A549 (cell line): ENCODE results near the gene GNPTG. TPM values are rescaled to one million over a fixed set of nuclear protein-coding genes. Genes with fewer than 3 reads are reported as not detected.

Experiments
- ATAC-seq, 2 experiments: fragments of 200-7000 bp in 1 of 2; fragments of >200 bp in 1 of 2; cut with Nextera tagmentation in 1 of 2; cut with Tn5 transposase in 1 of 2; 3 replicates each; pipeline versions ENCODE4 v1.8.0 to v1.9.1; 2018 to 2020; ENCODE audit warnings: mild to moderate bottlenecking in 1 of 2, moderate library complexity in 1 of 2
- CTCF ChIA-PET: fragments of 300-600 bp; sonication (Branson Sonifier 250); formaldehyde crosslinking; extraction: SDS; loops from one replicate; lab custom pipeline; 2021; ENCODE audit warnings: antibody characterized with exemption, inconsistent platforms; lab: Yijun Ruan, JAX
- POLR2A ChIA-PET: fragments of 350-600 bp; formaldehyde crosslinking; extraction: SDS; loops from one replicate; lab custom pipeline; 2021; ENCODE audit warnings: antibody characterized with exemption, inconsistent platforms; lab: Yijun Ruan, JAX
- DNase-seq, 2 experiments: peaks; one replicate each; pipeline versions ENCODE4 v3.0.0 to v3.0.0-alpha.2; 2011 to 2016; ENCODE audit warnings: low read depth in 1 of 2, low spot score in 1 of 2
- FAIRE-seq: peaks from 2 replicates; lab custom pipeline; 2011; peaks lifted over from hg19 to GRCh38; lab: Jason Lieb, UNC
- H3K27ac ChIP-seq, 2 experiments: fragments of >200 bp; sonication (Bioruptor Twin); formaldehyde crosslinking; 3 replicates each; pipeline ENCODE4 v1.5.1; 2016 to 2017
- H3K4me1 ChIP-seq: fragments of >200 bp; sonication (Bioruptor Twin); formaldehyde crosslinking; 3 replicates; pipeline ENCODE4 v1.6.1; 2016
- H3K4me2 ChIP-seq: fragments of >200 bp; sonication (Bioruptor Twin); formaldehyde crosslinking; 3 replicates; pipeline ENCODE4 v1.6.1; 2016
- H3K4me3 ChIP-seq: fragments of >200 bp; sonication (Bioruptor Twin); formaldehyde crosslinking; 3 replicates; pipeline ENCODE4 v1.5.1; 2016
- H3K9me3 ChIP-seq: fragments of >200 bp; sonication (Bioruptor Twin); formaldehyde crosslinking; 3 replicates; pipeline ENCODE4 v1.6.1; 2016
- BCL3 ChIP-seq: fragments of >200 bp; sonication (Bioruptor Twin); formaldehyde crosslinking; IDR thresholded peaks from 3 replicates; pipeline ENCODE4 v1.6.1; 2016
- CEBPB ChIP-seq, 2 experiments: fragments of >200 bp in 1 of 2; sonication (Bioruptor Twin) in 1 of 2; formaldehyde crosslinking in 1 of 2; IDR thresholded peaks; 2 replicates each; pipeline ENCODE4 v1.6.1; 2012 to 2016
- CHD2 ChIP-seq: fragments of 150-350 bp; IDR thresholded peaks from 2 replicates; pipeline ENCODE4 v1.6.1; 2014; ENCODE audit warnings: low read length; ENCODE audit not compliant: partially characterized antibody
- CTCF ChIP-seq: fragments of >200 bp; sonication (Bioruptor Twin); formaldehyde crosslinking; IDR thresholded peaks from 3 replicates; pipeline ENCODE4 v1.5.1; 2016
- JUN ChIP-seq, 2 experiments: fragments of >200 bp; sonication (Bioruptor Twin); formaldehyde crosslinking; IDR thresholded peaks; 2 replicates in 1 of 2; 3 replicates in 1 of 2; pipeline ENCODE4 v1.6.1; 2016 to 2017
- MYC ChIP-seq: IDR thresholded peaks from 2 replicates; pipeline ENCODE4 v1.6.1; 2012; ENCODE audit warnings: mild to moderate bottlenecking, inconsistent platforms, low read length, improper control_type of control experiment, borderline replicate concordance
- NR3C1 ChIP-seq: fragments of >200 bp; sonication (Bioruptor Twin); formaldehyde crosslinking; IDR thresholded peaks from 3 replicates; pipeline ENCODE4 v1.6.1; 2017
- PBX3 ChIP-seq: IDR thresholded peaks from 2 replicates; pipeline ENCODE4 v1.6.1; 2012
- RAD21 ChIP-seq, 2 experiments: fragments of >200 bp in 1 of 2; sonication (Bioruptor Twin) in 1 of 2; formaldehyde crosslinking in 1 of 2; IDR thresholded peaks in 1 of 2; conservative IDR thresholded peaks in 1 of 2; 2 replicates in 1 of 2; 3 replicates in 1 of 2; pipeline ENCODE4 v1.6.1; 2012 to 2018; ENCODE audit warnings: inconsistent platforms in 1 of 2
- RARB ChIP-seq: fragments of 250-450 bp; sonication (Bioruptor Pico); IDR thresholded peaks from 2 replicates; pipeline ENCODE4 v1.8.0; 2021; ENCODE audit warnings: mild to moderate bottlenecking, moderate library complexity
- RCOR1 ChIP-seq: fragments of 150-350 bp; IDR thresholded peaks from 2 replicates; pipeline ENCODE4 v1.6.1; 2014; ENCODE audit warnings: antibody characterized with exemption, low read length, low read depth
- RNF2 ChIP-seq: fragments of 200-600 bp; sonication (generic); IDR thresholded peaks from 2 replicates; pipeline ENCODE4 v1.6.1; 2016; ENCODE audit warnings: low read depth, mild to moderate bottlenecking, antibody characterized with exemption, moderate library complexity, borderline replicate concordance
- SMC3 ChIP-seq: fragments of >200 bp; sonication (Bioruptor Twin); formaldehyde crosslinking; IDR thresholded peaks from 3 replicates; pipeline ENCODE4 v1.6.1; 2018; ENCODE audit warnings: inconsistent platforms
- USF2 ChIP-seq: fragments of 450-650 bp; IDR thresholded peaks from 2 replicates; pipeline ENCODE4 v1.6.1; 2014; ENCODE audit warnings: antibody characterized with exemption
- ZNF302 ChIP-seq: fragments of 250-450 bp; sonication (Bioruptor Pico); IDR thresholded peaks from 2 replicates; pipeline ENCODE4 v1.9.0; 2021; ENCODE audit warnings: inconsistent platforms, mild to moderate bottlenecking, moderate library complexity
- WGBS: methylation state at CpG from one replicate; pipeline ENCODE4 v1.1.6; 2017; ENCODE audit errors: missing lambda C conversion rate; 5-methylcytosine and 5-hydroxymethylcytosine counted together
- polyA plus RNA-seq, 4 experiments: library from polyadenylated mRNA; depleted of rRNA in 3 of 4; stranded (reverse); fragments of >200 nt; fragmentation: RNase III in 1 of 4; extraction: RNeasy Plus Mini Kit Qiagen cat#74134 plus additional on column Dnase treatment in 1 of 4; gene quantifications; 2 replicates in 3 of 4; 3 replicates in 1 of 4; pipeline ENCODE4 v1.2.3, GENCODE V29; 2011 to 2017
- TF ChIP-seq, protein P1 (sequence below): fragments of 150-350 bp; IDR thresholded peaks from 2 replicates; pipeline ENCODE4 v1.6.1; 2014; ENCODE audit warnings: low read depth, mild to moderate bottlenecking, low read length

GNPTG gene
- polyA plus RNA-seq, 2 of the 4 experiments (the other 2 are of a cell fraction) = 23.4 to 24.2 TPM

- CTCF ChIA-PET = interaction anchor here (0.7 to 9.4 kb wide), 9 partner anchors 10 to 56 kb away, joined by 3 to 78 read pairs (median 5); no protein-coding TSS in a partner anchor
- FAIRE-seq (no peak), DNase-seq (peak in 1 of 2 experiments; percentile 42)
- POLR2A ChIA-PET = no interaction called here
- H3K9me3 ChIP-seq = no peaks in the 10 kb centered on the region
- TF ChIP-seq CHD2 (no peak), CTCF (peak; percentile 29; the same call in 2 of the 3 replicates), NR3C1 (no peak), RCOR1 (no peak), RAD21 (conservative IDR thresholded peaks at IDR 0.05 in 1 of 2, IDR thresholded peaks at IDR 0.05 in 1 of 2) (peak in 1 of 2 experiments; percentile 32; a peak in 1 of 5 replicates), JUN (IDR thresholded peaks at IDR 0.05) (peak in 1 of 2 experiments; percentile 29; a peak in 1 of 5 replicates), MYC (no peak), BCL3 (0 out of 3 replicates have a peak, but pooled peaks have one; percentile 25), USF2 (no peak)
- TF ChIP-seq, all 56 proteins: peak for 4
- Histone ChIP-seq H3K4me3 (no peak overlapping the region), H3K4me1 (peaks cover 17% of the 10 kb centered on the region), H3K27ac (no peak overlapping the region), H3K4me2 (no peak overlapping the region)
- 65% methylated on average over 22 of the region's 34 CpGs for WGBS
- peak in 1 of 2 experiments; percentile 25; a peak in 2 of 6 replicates for ATAC-seq
These were observed 5.1 kb upstream of the GNPTG start for GRCh38 chr16:1346422-1347285.

- ChIA-PET CTCF (interaction anchor here (0.9 to 9.4 kb wide), 9 partner anchors 10 to 57 kb away, joined by 3 to 78 read pairs (median 5); no protein-coding TSS in a partner anchor), POLR2A (no interaction called here)
- no peak overlapping the region for H3K27ac ChIP-seq
- WGBS = 84% methylated on average over 31 of the region's 31 CpGs
- no peaks in the 10 kb centered on the region for H3K9me3 ChIP-seq
- no peak overlapping the region for H3K4me2 ChIP-seq
- H3K4me1 ChIP-seq = peaks cover 15% of the 10 kb centered on the region
- TF ChIP-seq PBX3 (no peak), RARB (CRISPR knock-in tag) (no peak), CEBPB (IDR thresholded peaks at IDR 0.05) (no peak), RAD21 (conservative IDR thresholded peaks at IDR 0.05 in 1 of 2, IDR thresholded peaks at IDR 0.05 in 1 of 2) (no peak), RNF2 (no peak), ZNF302 (CRISPR knock-in tag) (no peak), SMC3 (no peak)
- TF ChIP-seq, protein P1, sequence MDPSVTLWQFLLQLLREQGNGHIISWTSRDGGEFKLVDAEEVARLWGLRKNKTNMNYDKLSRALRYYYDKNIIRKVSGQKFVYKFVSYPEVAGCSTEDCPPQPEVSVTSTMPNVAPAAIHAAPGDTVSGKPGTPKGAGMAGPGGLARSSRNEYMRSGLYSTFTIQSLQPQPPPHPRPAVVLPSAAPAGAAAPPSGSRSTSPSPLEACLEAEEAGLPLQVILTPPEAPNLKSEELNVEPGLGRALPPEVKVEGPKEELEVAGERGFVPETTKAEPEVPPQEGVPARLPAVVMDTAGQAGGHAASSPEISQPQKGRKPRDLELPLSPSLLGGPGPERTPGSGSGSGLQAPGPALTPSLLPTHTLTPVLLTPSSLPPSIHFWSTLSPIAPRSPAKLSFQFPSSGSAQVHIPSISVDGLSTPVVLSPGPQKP = no peak
- ATAC-seq (no peak), FAIRE-seq (no peak), DNase-seq (no peak)
- no peak overlapping the region for H3K4me3 ChIP-seq
These were observed 4.4 kb upstream of the GNPTG start for GRCh38 chr16:1347286-1347855.
